Measurements from ENCODE around the gene ASL.
"Not testable (repeated sequence)": the region's sequence is repeated elsewhere in the genome, so short reads cannot be mapped to it uniquely, and the experiment has no call there.

ASL gene

GRCh38 chr7:66103994-66104393, 28.4 kb downstream of the ASL start:
- not testable (repeated sequence) for H3K4me1 ChIP-seq (ENCODE audit: insufficient read depth, low read length); H3K36me3 ChIP-seq (ENCODE audit: insufficient read depth, low read length); H3K27ac ChIP-seq (ENCODE audit: low read depth, low read length); H3K9me3 ChIP-seq (ENCODE audit: low read length); H3K27me3 ChIP-seq (ENCODE audit: control insufficient read depth in 1 of 2, insufficient read depth in 2 of 2, low read length in 2 of 2); H3K9ac ChIP-seq (ENCODE audit: low read length); H3K4me3 ChIP-seq (ENCODE audit: low read depth in 1 of 2, low read length in 2 of 2)

GRCh38 chr7:66105263-66105748, 29.7 kb downstream of the ASL start:
- no peak overlapping the region for H3K9ac ChIP-seq (ENCODE audit: low read length)
- H3K4me1 ChIP-seq (ENCODE audit: insufficient read depth, low read length) = no peaks in the 10 kb centered on the region
- H3K9me3 ChIP-seq (ENCODE audit: low read length) = no peaks in the 10 kb centered on the region
- H3K36me3 ChIP-seq (ENCODE audit: insufficient read depth, low read length) = no peaks in the 10 kb centered on the region
- no peaks in the 10 kb centered on the region for H3K27me3 ChIP-seq (ENCODE audit: control insufficient read depth in 1 of 2, insufficient read depth in 2 of 2, low read length in 2 of 2)
- no peak overlapping the region for H3K27ac ChIP-seq (ENCODE audit: low read depth, low read length)
- H3K4me3 ChIP-seq (ENCODE audit: low read depth in 1 of 2, low read length in 2 of 2) = no peak overlapping the region

- H3K9me3 ChIP-seq (ENCODE audit: low read length); H3K4me3 ChIP-seq (ENCODE audit: low read depth in 1 of 2, low read length in 2 of 2); H3K9ac ChIP-seq (ENCODE audit: low read length); H3K4me1 ChIP-seq (ENCODE audit: insufficient read depth, low read length); H3K27me3 ChIP-seq (ENCODE audit: control insufficient read depth in 1 of 2, insufficient read depth in 2 of 2, low read length in 2 of 2); H3K27ac ChIP-seq (ENCODE audit: low read depth, low read length); H3K36me3 ChIP-seq (ENCODE audit: insufficient read depth, low read length): not testable (repeated sequence)
Measured at GRCh38 chr7:66108410-66108809, 32.8 kb downstream of the ASL start.

GRCh38 chr7:66110856-66111255, 35.2 kb downstream of the ASL start:
- Histone ChIP-seq H3K9me3 (ENCODE audit: low read length) (no peaks in the 10 kb centered on the region), H3K4me1 (ENCODE audit: insufficient read depth, low read length) (peaks cover 6% of the 10 kb centered on the region), H3K9ac (ENCODE audit: low read length) (no peak overlapping the region), H3K4me3 (ENCODE audit: low read depth in 1 of 2, low read length in 2 of 2) (no peak overlapping the region), H3K27me3 (ENCODE audit: control insufficient read depth in 1 of 2, insufficient read depth in 2 of 2, low read length in 2 of 2) (no peaks in the 10 kb centered on the region), H3K27ac (ENCODE audit: low read depth, low read length) (no peak overlapping the region), H3K36me3 (ENCODE audit: insufficient read depth, low read length) (no peaks in the 10 kb centered on the region)

- peaks cover 10% of the 10 kb centered on the region for H3K4me1 ChIP-seq (ENCODE audit: insufficient read depth, low read length)
- peak within 1 kb of the TSS; percentile 100 for H3K27ac ChIP-seq (ENCODE audit: low read depth, low read length)
Measured at GRCh38 chr7:66114743-66115649, 39.4 kb downstream of the ASL start, which contains the start of gene CRCP. TSS of gene CRCP (plus strand) at chr7:66114847. CDS start at chr7:66114963, 116 bp downstream.

GRCh38 chr7:66116680-66117420, 41.2 kb downstream of the ASL start:
- not testable (repeated sequence) for H3K27me3 ChIP-seq (ENCODE audit: control insufficient read depth in 1 of 2, insufficient read depth in 2 of 2, low read length in 2 of 2); H3K4me3 ChIP-seq (ENCODE audit: low read depth in 1 of 2, low read length in 2 of 2); H3K9me3 ChIP-seq (ENCODE audit: low read length); H3K36me3 ChIP-seq (ENCODE audit: insufficient read depth, low read length); H3K27ac ChIP-seq (ENCODE audit: low read depth, low read length); H3K9ac ChIP-seq (ENCODE audit: low read length)
- H3K4me1 ChIP-seq (ENCODE audit: insufficient read depth, low read length) = peaks cover 10% of the 10 kb centered on the region

More at GRCh38 chr7:66114743-66115649, 39.4 kb downstream of the ASL start, which contains the start of gene CRCP:
- Histone ChIP-seq H3K27me3 (ENCODE audit: control insufficient read depth in 1 of 2, insufficient read depth in 2 of 2, low read length in 2 of 2) (no peaks in the 10 kb centered on the region), H3K9me3 (ENCODE audit: low read length) (no peaks in the 10 kb centered on the region), H3K9ac (ENCODE audit: low read length) (peak within 1 kb of the TSS; percentile 78), H3K36me3 (ENCODE audit: insufficient read depth, low read length) (peaks cover 8% of the 10 kb centered on the region), H3K4me3 (ENCODE audit: low read depth in 1 of 2, low read length in 2 of 2) (peak within 1 kb of the TSS; percentile 80 to 94)

GRCh38 chr7:66118603-66119002, 43.0 kb downstream of the ASL start:
- Histone ChIP-seq H3K27ac (ENCODE audit: low read depth, low read length) (no peak overlapping the region), H3K9me3 (ENCODE audit: low read length) (no peaks in the 10 kb centered on the region), H3K4me1 (ENCODE audit: insufficient read depth, low read length) (peaks cover 10% of the 10 kb centered on the region), H3K9ac (ENCODE audit: low read length) (no peak overlapping the region), H3K36me3 (ENCODE audit: insufficient read depth, low read length) (peaks cover 8% of the 10 kb centered on the region), H3K27me3 (ENCODE audit: control insufficient read depth in 1 of 2, insufficient read depth in 2 of 2, low read length in 2 of 2) (no peaks in the 10 kb centered on the region), H3K4me3 (ENCODE audit: low read depth in 1 of 2, low read length in 2 of 2) (no peak overlapping the region)

- Histone ChIP-seq H3K27ac (ENCODE audit: low read depth, low read length) (no peak overlapping the region), H3K9me3 (ENCODE audit: low read length) (no peaks in the 10 kb centered on the region), H3K4me3 (ENCODE audit: low read depth in 1 of 2, low read length in 2 of 2) (no peak overlapping the region), H3K9ac (ENCODE audit: low read length) (no peak overlapping the region), H3K27me3 (ENCODE audit: control insufficient read depth in 1 of 2, insufficient read depth in 2 of 2, low read length in 2 of 2) (no peaks in the 10 kb centered on the region), H3K4me1 (ENCODE audit: insufficient read depth, low read length) (peaks cover 10% of the 10 kb centered on the region), H3K36me3 (ENCODE audit: insufficient read depth, low read length) (peaks cover 8% of the 10 kb centered on the region)
Measured at GRCh38 chr7:66119245-66119850, 43.7 kb downstream of the ASL start.

- Histone ChIP-seq H3K9me3 (ENCODE audit: low read length) (no peaks in the 10 kb centered on the region), H3K27ac (ENCODE audit: low read depth, low read length) (no peak overlapping the region), H3K9ac (ENCODE audit: low read length) (no peak overlapping the region), H3K36me3 (ENCODE audit: insufficient read depth, low read length) (peaks cover 8% of the 10 kb centered on the region), H3K4me3 (ENCODE audit: low read depth in 1 of 2, low read length in 2 of 2) (no peak overlapping the region), H3K27me3 (ENCODE audit: control insufficient read depth in 1 of 2, insufficient read depth in 2 of 2, low read length in 2 of 2) (no peaks in the 10 kb centered on the region), H3K4me1 (ENCODE audit: insufficient read depth, low read length) (peaks cover 8% of the 10 kb centered on the region)
Measured at GRCh38 chr7:66123175-66123528, 47.5 kb downstream of the ASL start.

- H3K4me1 ChIP-seq (ENCODE audit: insufficient read depth, low read length); H3K36me3 ChIP-seq (ENCODE audit: insufficient read depth, low read length); H3K27me3 ChIP-seq (ENCODE audit: control insufficient read depth in 1 of 2, insufficient read depth in 2 of 2, low read length in 2 of 2); H3K4me3 ChIP-seq (ENCODE audit: low read depth in 1 of 2, low read length in 2 of 2); H3K9me3 ChIP-seq (ENCODE audit: low read length); H3K9ac ChIP-seq (ENCODE audit: low read length); H3K27ac ChIP-seq (ENCODE audit: low read depth, low read length): not testable (repeated sequence)
Measured at GRCh38 chr7:66124569-66124861, 48.9 kb downstream of the ASL start.

- Histone ChIP-seq H3K9ac (ENCODE audit: low read length) (no peak overlapping the region), H3K9me3 (ENCODE audit: low read length) (no peaks in the 10 kb centered on the region), H3K4me3 (ENCODE audit: low read depth in 1 of 2, low read length in 2 of 2) (no peak overlapping the region), H3K27ac (ENCODE audit: low read depth, low read length) (no peak overlapping the region), H3K4me1 (ENCODE audit: insufficient read depth, low read length) (peaks cover 8% of the 10 kb centered on the region), H3K27me3 (ENCODE audit: control insufficient read depth in 1 of 2, insufficient read depth in 2 of 2, low read length in 2 of 2) (no peaks in the 10 kb centered on the region), H3K36me3 (ENCODE audit: insufficient read depth, low read length) (no peaks in the 10 kb centered on the region)
Measured at GRCh38 chr7:66125052-66125694, 49.6 kb downstream of the ASL start.
